Transverse colon (tissue), 4 donors: ENCODE measurements around the gene VPS36. TPM values are rescaled to one million over a fixed set of nuclear protein-coding genes. Genes with fewer than 3 reads are reported as not detected.

Source experiments
- DNase-seq: peaks from one replicate; pipeline ENCODE4 v3.0.0-alpha.2; 2019
- H3K27ac ChIP-seq, 4 donors: fragments of 200-600 bp; sonication (generic); 2 replicates each; pipeline ENCODE4 v1.5.1; 2016 to 2018; ENCODE audit warnings: inconsistent platforms in 4 of 4
- H3K27me3 ChIP-seq: fragments of 200-600 bp; sonication (generic); 2 replicates; pipeline ENCODE4 v1.5.1; 2017; ENCODE audit warnings: inconsistent platforms
- H3K36me3 ChIP-seq, 4 donors: fragments of 200-600 bp; sonication (generic); 2 replicates each; pipeline ENCODE4 v1.5.1; 2017 to 2019; ENCODE audit warnings: inconsistent platforms in 4 of 4
- H3K4me1 ChIP-seq, 4 donors: fragments of 200-600 bp; sonication (generic); 2 replicates each; pipeline ENCODE4 v1.5.1; 2017 to 2020; ENCODE audit warnings: inconsistent platforms in 4 of 4
- H3K4me3 ChIP-seq, 4 donors: fragments of 200-600 bp; sonication (generic); 1 replicate in 1 of 4; 2 replicates in 3 of 4; pipeline versions ENCODE4 v1.5.1 to v1.6.1; 2017 to 2019; ENCODE audit warnings: inconsistent platforms in 4 of 4
- H3K9me3 ChIP-seq, 2 donors: fragments of 200-600 bp; sonication (generic); 2 replicates each; pipeline ENCODE4 v1.5.1; 2017 to 2019; ENCODE audit warnings: inconsistent platforms in 2 of 2
- CTCF ChIP-seq, 5 experiments: fragments of 200-600 bp in 3 of 5; fragments of 450-650 bp in 2 of 5; sonication (generic) in 3 of 5; IDR thresholded peaks; 1 replicate in 2 of 5; 2 replicates in 3 of 5; pipeline ENCODE4 v1.5.1; 2016 to 2017; ENCODE audit warnings: antibody characterized with exemption in 5 of 5, inconsistent platforms in 3 of 5, mild to moderate bottlenecking in 2 of 5, moderate library complexity in 1 of 5
- EP300 ChIP-seq: sonication (generic); formaldehyde crosslinking; IDR thresholded peaks from one replicate; pipeline ENCODE4 v1.6.1; 2017; ENCODE audit warnings: antibody characterized with exemption, low read depth
- POLR2A ChIP-seq: fragments of 450-650 bp; IDR thresholded peaks from one replicate; pipeline ENCODE4 v1.6.1; 2016; ENCODE audit warnings: antibody characterized with exemption, mild to moderate bottlenecking, moderate library complexity
- POLR2AphosphoS5 ChIP-seq, 3 donors: sonication (generic); formaldehyde crosslinking; IDR thresholded peaks; one replicate each; pipeline ENCODE4 v1.6.1; 2016; ENCODE audit warnings: antibody characterized with exemption in 3 of 3
- WGBS, 2 donors: methylation state at CpG; one replicate each; pipeline ENCODE4 v1.1.5; 2018; ENCODE audit warnings: low coverage in 1 of 2; 5-methylcytosine and 5-hydroxymethylcytosine counted together
- in situ Hi-C, 4 donors: fragments of 200-750 bp; cut with MboI; loops; one replicate each; pipeline versions ENCODE4 v1.15.0 to v1.15.1; 2017; ENCODE audit warnings: low sequenced_read_pairs in 3 of 4, low pct_ligation_motif_present in 1 of 4, low pct_unique_long_range_greater_than_20kb in 1 of 4
- intact Hi-C: fragments of 100-400 bp; cut with DNase I; formaldehyde crosslinking; loops from one replicate; pipeline ENCODE4 v1.15.1; 2023; ENCODE audit warnings: low total_unique reads
- total RNA-seq, 4 donors: library from RNA; depleted of rRNA; stranded (reverse); fragments of >200 nt; gene quantifications; one replicate each; pipeline ENCODE4 v1.1.0, GENCODE V29; 2016

VPS36 gene
- total RNA-seq, 4 donors from 2014 or later, result 35.2 to 101 (median 71.5) TPM

- in situ Hi-C loops, result loop anchor here in 3 of 4 donors (25.0 kb wide), 3 partner anchors 211 to 439 kb away; partner anchors contain the start of genes SUGT1 (in 2 of the 3), ALG11 (in 1 of the 3), ATP7B (in 1 of the 3) and UTP14C (in 1 of the 3)
- H3K27ac ChIP-seq, result peak overlapping the region in 2 of 4 donors; percentile 94 to 97
- no peaks in the 10 kb centered on the region for H3K36me3 ChIP-seq
- WGBS, 2 donors, result 76 to 89% methylated on average over 14 to 24 of the region's 24 CpGs
- H3K9me3 ChIP-seq, result no peaks in the 10 kb centered on the region
- DNase-seq, result no peak
- H3K4me1 ChIP-seq, result peaks cover 8 to 43% (median 30%) of the 10 kb centered on the region in 4 donors
- no peak for TF ChIP-seq POLR2AphosphoS5 (IDR thresholded peaks at IDR 0.05)
- no peak for TF ChIP-seq POLR2A
- no peak for TF ChIP-seq CTCF (IDR thresholded peaks at IDR 0.05)
- TF ChIP-seq EP300, result no peak
- H3K27me3 ChIP-seq, result no peaks in the 10 kb centered on the region
- H3K4me3 ChIP-seq, result no peak overlapping the region
- intact Hi-C loops, result no loop called here
Observed at GRCh38 chr13:52451135-52451804, 836 bp upstream of the VPS36 start.

GRCh38 chr13:52450793-52451116 lies 321 bp upstream of the VPS36 start:
- H3K4me1 ChIP-seq, result peaks cover 8 to 39% (median 27%) of the 10 kb centered on the region in 4 donors
- H3K27me3 ChIP-seq, result no peaks in the 10 kb centered on the region
- 7 to 33% methylated on average over 2 to 7 of the region's 8 CpGs for WGBS, 2 donors
- peak overlapping the region in 2 of 4 donors; percentile 66 to 97 for H3K4me3 ChIP-seq
- no peaks in the 10 kb centered on the region for H3K9me3 ChIP-seq
- no peak for DNase-seq
- H3K27ac ChIP-seq, result peak overlapping the region; percentile 94 to 99 (median 96)
- no peaks in the 10 kb centered on the region for H3K36me3 ChIP-seq
- in situ Hi-C loops, result loop anchor here in 3 of 4 donors (25.0 kb wide), 3 partner anchors 212 to 438 kb away; partner anchors contain the start of genes SUGT1 (in 2 of the 3), ALG11 (in 1 of the 3), ATP7B (in 1 of the 3) and UTP14C (in 1 of the 3)
- intact Hi-C loops, result no loop called here
- TF ChIP-seq EP300 (no peak), CTCF (IDR thresholded peaks at IDR 0.05) (peak in 1 of 5 experiments; percentile 83), POLR2AphosphoS5 (IDR thresholded peaks at IDR 0.05) (no peak), POLR2A (no peak)

- no peak for DNase-seq
- intact Hi-C loops (no loop called here), in situ Hi-C loops (loop anchor here (25.0 kb wide), 6 partner anchors 213 to 1012 kb away; partner anchors contain the start of genes SUGT1 (in 3 of the 4), ALG11 (in 1 of the 4), ATP7B (in 1 of the 4) and DHRS12 (in 1 of the 4))
- no peaks in the 10 kb centered on the region for H3K27me3 ChIP-seq
- peak overlapping the region; percentile 61 to 97 (median 67) for H3K4me3 ChIP-seq
- peaks cover 8 to 37% (median 26%) of the 10 kb centered on the region in 4 donors for H3K4me1 ChIP-seq
- no peaks in the 10 kb centered on the region for H3K9me3 ChIP-seq
- peak overlapping the region; percentile 94 to 99 (median 96) for H3K27ac ChIP-seq
- TF ChIP-seq CTCF (IDR thresholded peaks at IDR 0.05) (no peak), POLR2A (no peak), POLR2AphosphoS5 (IDR thresholded peaks at IDR 0.05) (no peak), EP300 (no peak)
- H3K36me3 ChIP-seq, result no peaks in the 10 kb centered on the region
- WGBS, 2 donors, result 4 to 5% methylated on average over 8 to 10 of the region's 10 CpGs
Observed at GRCh38 chr13:52449331-52450011, 963 bp downstream of the VPS36 start.
